Measurements from ENCODE around the gene GARIN5A.

GARIN5A gene

GRCh38 chr19:50467566-50467965, 9.1 kb downstream of the GARIN5A start:
- no peaks in the 10 kb centered on the region for H3K36me3 Mint-ChIP-seq (ENCODE audit: low read depth)
- peaks cover 8% of the 10 kb centered on the region for H3K27me3 Mint-ChIP-seq
- no peak overlapping the region for H3K4me3 Mint-ChIP-seq
- no peaks in the 10 kb centered on the region for H3K9me3 Mint-ChIP-seq
- DNase-seq, result no peak
- H3K27ac Mint-ChIP-seq, result no peak overlapping the region
- no peaks in the 10 kb centered on the region for H3K4me1 Mint-ChIP-seq (ENCODE audit: low read depth)

DNA sequence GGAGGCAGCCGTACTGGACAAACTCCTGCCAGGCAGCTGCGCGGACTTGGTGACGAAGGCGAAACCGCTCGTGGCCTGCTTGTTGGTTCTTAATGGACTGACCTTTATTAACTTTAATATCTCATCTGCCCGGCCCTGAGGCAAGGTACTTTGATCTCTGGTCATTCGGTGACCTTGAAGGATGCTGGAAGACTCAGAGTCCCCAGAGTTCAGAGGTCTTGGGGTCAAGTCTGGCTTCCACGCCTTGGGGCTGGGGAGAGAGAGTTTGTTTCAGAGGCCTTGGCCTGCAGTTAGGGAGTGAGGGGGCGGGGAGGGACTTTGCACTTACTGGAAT, 10.0 kb downstream of the GARIN5A start:
- H3K27ac Mint-ChIP-seq, result no peak overlapping the region
- H3K4me1 Mint-ChIP-seq (ENCODE audit: low read depth), result no peaks in the 10 kb centered on the region
- no peak for DNase-seq
- H3K36me3 Mint-ChIP-seq (ENCODE audit: low read depth), result no peaks in the 10 kb centered on the region
- no peaks in the 10 kb centered on the region for H3K9me3 Mint-ChIP-seq
- no peak overlapping the region for H3K4me3 Mint-ChIP-seq
- peaks cover 10% of the 10 kb centered on the region for H3K27me3 Mint-ChIP-seq

GRCh38 chr19:50465986-50466705, 10.5 kb downstream of the GARIN5A start:
- H3K27ac Mint-ChIP-seq, result no peak overlapping the region
- H3K36me3 Mint-ChIP-seq (ENCODE audit: low read depth), result no peaks in the 10 kb centered on the region
- no peak for DNase-seq

GRCh38 chr19:50465000-50465399, 11.6 kb downstream of the GARIN5A start:
- no peak overlapping the region for H3K27ac Mint-ChIP-seq
- no peaks in the 10 kb centered on the region for H3K9me3 Mint-ChIP-seq
- H3K27me3 Mint-ChIP-seq, result peaks cover 21% of the 10 kb centered on the region
- peaks cover 10% of the 10 kb centered on the region for H3K4me1 Mint-ChIP-seq (ENCODE audit: low read depth)
- H3K36me3 Mint-ChIP-seq (ENCODE audit: low read depth), result no peaks in the 10 kb centered on the region
- no peak for DNase-seq
- H3K4me3 Mint-ChIP-seq, result no peak overlapping the region

More at GRCh38 chr19:50465986-50466705, 10.5 kb downstream of the GARIN5A start:
- Mint-ChIP-seq H3K27me3 (peaks cover 15% of the 10 kb centered on the region), H3K4me1 (ENCODE audit: low read depth) (peaks cover 3% of the 10 kb centered on the region), H3K9me3 (no peaks in the 10 kb centered on the region), H3K4me3 (no peak overlapping the region)

- no peaks in the 10 kb centered on the region for H3K36me3 Mint-ChIP-seq (ENCODE audit: low read depth)
- H3K4me1 Mint-ChIP-seq (ENCODE audit: low read depth), result peaks cover 13% of the 10 kb centered on the region
- no peak for DNase-seq
- no peak overlapping the region for H3K27ac Mint-ChIP-seq
- no peaks in the 10 kb centered on the region for H3K9me3 Mint-ChIP-seq
- H3K27me3 Mint-ChIP-seq, result peaks cover 24% of the 10 kb centered on the region
- no peak overlapping the region for H3K4me3 Mint-ChIP-seq
Observed at GRCh38 chr19:50464348-50464747, 12.3 kb downstream of the GARIN5A start.

- Mint-ChIP-seq H3K27me3 (peaks cover 32% of the 10 kb centered on the region), H3K4me1 (ENCODE audit: low read depth) (peaks cover 13% of the 10 kb centered on the region), H3K9me3 (no peaks in the 10 kb centered on the region), H3K4me3 (no peak overlapping the region), H3K36me3 (ENCODE audit: low read depth) (no peaks in the 10 kb centered on the region), H3K27ac (no peak overlapping the region)
- DNase-seq, result no peak
Observed at GRCh38 chr19:50462970-50463369, 13.7 kb downstream of the GARIN5A start.

DNA sequence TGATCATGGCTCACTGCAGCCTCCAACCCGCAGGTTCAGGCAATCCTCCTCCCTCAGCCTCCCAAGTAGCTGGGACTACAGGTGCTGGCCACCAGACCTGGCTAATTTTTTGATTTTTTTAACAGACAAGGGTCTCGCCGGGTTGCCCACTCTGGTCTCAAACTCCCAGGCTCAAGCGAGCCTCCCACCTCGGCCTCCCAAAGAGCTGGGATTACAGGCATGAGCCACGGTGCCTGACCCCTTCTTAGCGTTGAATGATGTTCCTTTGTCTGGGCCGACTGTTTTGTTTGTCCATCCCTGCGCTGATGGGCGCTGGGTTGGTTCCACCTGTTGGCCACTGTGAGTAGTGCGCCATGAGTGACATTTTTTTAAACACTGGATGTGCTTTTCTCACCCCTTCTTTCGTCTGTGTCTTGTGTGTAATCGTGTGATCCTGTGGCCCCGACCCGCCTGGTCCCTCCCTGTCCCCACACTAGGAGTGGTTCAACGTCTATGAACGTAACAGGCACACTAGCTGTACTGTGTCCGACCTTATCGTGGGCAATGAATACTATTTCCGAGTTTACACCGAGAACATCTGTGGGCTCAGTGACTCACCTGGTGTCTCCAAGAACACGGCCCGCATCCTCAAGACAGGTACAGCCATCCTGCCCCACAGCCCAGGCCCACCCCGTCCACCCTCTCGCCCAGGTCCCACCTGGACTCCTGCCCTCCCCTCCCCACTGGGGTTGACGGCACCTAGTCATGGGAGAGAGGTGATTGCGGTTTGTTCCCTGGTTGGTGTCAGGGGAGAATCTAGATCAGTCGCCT, 15.4 kb downstream of the GARIN5A start:
- peaks cover 42% of the 10 kb centered on the region for H3K27me3 Mint-ChIP-seq
- no peaks in the 10 kb centered on the region for H3K36me3 Mint-ChIP-seq (ENCODE audit: low read depth)
- no peak overlapping the region for H3K4me3 Mint-ChIP-seq
- peaks cover 13% of the 10 kb centered on the region for H3K4me1 Mint-ChIP-seq (ENCODE audit: low read depth)
- no peaks in the 10 kb centered on the region for H3K9me3 Mint-ChIP-seq
- H3K27ac Mint-ChIP-seq, result no peak overlapping the region
- peak; percentile 73 for DNase-seq

- H3K27ac Mint-ChIP-seq, result no peak overlapping the region
- peak; percentile 41 for DNase-seq
- H3K9me3 Mint-ChIP-seq, result no peaks in the 10 kb centered on the region
- H3K27me3 Mint-ChIP-seq, result peaks cover 42% of the 10 kb centered on the region
- peak overlapping the region; percentile 18 for H3K4me3 Mint-ChIP-seq
- peaks cover 13% of the 10 kb centered on the region for H3K4me1 Mint-ChIP-seq (ENCODE audit: low read depth)
- no peaks in the 10 kb centered on the region for H3K36me3 Mint-ChIP-seq (ENCODE audit: low read depth)
Observed at GRCh38 chr19:50460161-50460765, 16.4 kb downstream of the GARIN5A start.

DNA sequence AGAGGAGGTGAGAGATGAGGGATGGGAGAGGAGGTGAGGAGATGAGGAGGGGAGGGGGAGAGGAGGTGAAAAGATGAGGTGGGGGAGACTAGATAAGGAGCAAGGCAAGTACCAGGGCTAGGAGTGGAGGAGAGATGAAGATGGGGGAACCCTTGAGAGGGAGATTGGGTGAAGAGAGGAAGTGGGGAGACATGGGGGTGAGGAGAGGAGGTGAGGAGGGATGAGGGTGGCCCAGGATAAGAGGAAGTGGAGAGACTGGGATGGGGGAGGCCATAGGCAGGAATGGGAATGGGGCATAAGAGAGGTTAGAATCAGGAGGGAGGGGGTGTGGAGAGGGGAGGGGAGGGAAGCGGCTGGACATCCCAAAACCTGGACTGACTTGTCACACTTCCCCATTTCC, 17.0 kb downstream of the GARIN5A start:
- peaks cover 13% of the 10 kb centered on the region for H3K4me1 Mint-ChIP-seq (ENCODE audit: low read depth)
- peaks cover 42% of the 10 kb centered on the region for H3K27me3 Mint-ChIP-seq
- H3K4me3 Mint-ChIP-seq, result peak overlapping the region; percentile 18
- H3K27ac Mint-ChIP-seq, result no peak overlapping the region
- DNase-seq, result no peak
- H3K9me3 Mint-ChIP-seq, result no peaks in the 10 kb centered on the region
- no peaks in the 10 kb centered on the region for H3K36me3 Mint-ChIP-seq (ENCODE audit: low read depth)

DNA sequence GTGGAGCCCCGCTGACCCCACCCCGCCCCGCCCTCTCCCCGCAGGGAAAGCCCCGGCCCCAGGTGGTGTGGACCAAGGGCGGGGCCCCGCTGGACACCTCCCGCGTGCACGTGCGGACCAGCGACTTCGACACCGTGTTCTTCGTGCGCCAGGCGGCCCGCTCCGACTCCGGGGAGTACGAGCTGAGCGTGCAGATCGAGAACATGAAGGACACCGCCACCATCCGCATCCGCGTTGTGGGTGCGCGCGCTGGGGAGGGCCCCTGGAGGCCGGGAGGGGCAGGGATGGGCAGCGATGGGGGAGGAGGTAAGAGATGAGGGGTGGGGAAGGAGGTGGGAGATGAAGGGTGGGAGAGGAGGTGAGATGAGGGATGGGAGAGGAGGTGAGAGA, 17.6 kb downstream of the GARIN5A start:
- Mint-ChIP-seq H3K4me1 (ENCODE audit: low read depth) (peaks cover 13% of the 10 kb centered on the region), H3K36me3 (ENCODE audit: low read depth) (no peaks in the 10 kb centered on the region), H3K27me3 (peaks cover 39% of the 10 kb centered on the region), H3K27ac (no peak overlapping the region), H3K4me3 (no peak overlapping the region), H3K9me3 (no peaks in the 10 kb centered on the region)
- no peak for DNase-seq

DNA sequence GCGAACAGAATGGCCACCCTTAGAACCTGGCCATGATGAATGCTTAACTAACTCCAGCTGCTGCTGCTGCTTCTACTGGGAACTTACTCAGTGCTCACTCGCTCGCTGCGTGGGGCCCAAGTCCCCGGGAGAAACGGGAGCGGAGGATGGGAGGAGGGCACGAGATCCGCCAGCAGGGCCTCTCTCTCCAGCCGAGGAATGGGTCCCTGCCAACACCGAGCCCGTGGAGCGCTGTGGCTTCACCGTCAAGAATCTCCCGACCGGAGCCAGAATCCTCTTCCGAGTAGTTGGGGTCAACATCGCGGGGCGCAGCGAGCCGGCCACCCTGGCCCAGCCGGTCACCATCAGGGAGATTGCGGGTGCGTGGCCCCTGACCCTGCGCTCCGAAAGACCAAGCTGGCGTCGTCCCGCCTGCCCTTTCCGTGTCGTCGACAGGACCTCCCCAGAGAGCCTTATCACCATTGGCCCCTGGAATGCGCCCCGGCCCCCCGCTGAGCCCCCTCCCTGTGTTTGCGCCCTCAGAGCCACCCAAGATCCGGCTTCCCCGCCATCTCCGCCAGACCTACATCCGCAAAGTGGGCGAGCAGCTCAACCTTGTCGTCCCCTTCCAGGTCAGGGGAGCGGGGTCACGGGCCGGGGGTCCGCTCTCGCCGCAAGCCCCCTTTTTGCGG, 18.1 kb downstream of the GARIN5A start:
- no peaks in the 10 kb centered on the region for H3K36me3 Mint-ChIP-seq (ENCODE audit: low read depth)
- H3K27me3 Mint-ChIP-seq, result peaks cover 39% of the 10 kb centered on the region
- H3K4me3 Mint-ChIP-seq, result no peak overlapping the region
- no peaks in the 10 kb centered on the region for H3K9me3 Mint-ChIP-seq
- no peak overlapping the region for H3K27ac Mint-ChIP-seq
- peaks cover 13% of the 10 kb centered on the region for H3K4me1 Mint-ChIP-seq (ENCODE audit: low read depth)
- DNase-seq, result no peak

DNA sequence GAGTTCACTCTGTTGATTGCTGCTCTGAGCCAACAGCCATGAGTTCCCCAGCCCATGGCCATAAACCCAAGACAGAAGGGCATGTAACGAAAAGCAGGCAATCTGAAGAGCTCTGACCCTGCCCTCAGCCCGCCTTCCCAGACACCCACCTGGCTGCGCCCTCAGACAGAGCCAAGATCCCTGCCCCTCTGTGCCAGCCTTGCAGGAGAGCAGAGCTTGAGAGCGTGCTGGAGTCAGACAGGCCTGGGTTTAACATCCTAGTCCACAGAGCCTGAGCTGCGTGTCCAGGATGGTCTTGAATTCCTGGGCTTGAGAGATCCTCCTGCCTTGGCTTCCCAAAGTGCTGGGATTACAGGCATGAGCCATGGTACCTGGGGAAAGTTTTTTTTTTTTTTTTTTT, 19.3 kb downstream of the GARIN5A start:
- Mint-ChIP-seq H3K27ac (no peak overlapping the region), H3K4me3 (no peak overlapping the region), H3K9me3 (no peaks in the 10 kb centered on the region), H3K27me3 (peaks cover 37% of the 10 kb centered on the region), H3K4me1 (ENCODE audit: low read depth) (peaks cover 13% of the 10 kb centered on the region), H3K36me3 (ENCODE audit: low read depth) (no peaks in the 10 kb centered on the region)
- no peak for DNase-seq

DNA sequence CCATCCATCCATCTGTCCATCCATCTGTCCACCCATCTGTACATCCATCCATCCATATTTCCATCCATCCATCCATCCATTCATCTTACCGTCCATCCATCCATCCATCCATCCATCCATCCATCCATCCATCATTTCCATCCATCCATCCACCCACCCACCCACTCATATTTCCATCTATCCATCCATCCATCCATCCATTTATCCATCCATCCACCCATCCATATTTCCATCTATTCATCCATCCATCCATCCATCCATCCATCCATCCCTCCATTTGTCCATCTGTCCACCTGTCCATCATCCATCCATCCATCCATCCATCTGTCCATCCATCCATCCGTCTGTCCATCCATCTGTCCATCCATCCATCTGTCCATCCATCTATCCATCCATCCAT, 20.7 kb downstream of the GARIN5A start:
- no peak overlapping the region for H3K27ac Mint-ChIP-seq
- no peaks in the 10 kb centered on the region for H3K36me3 Mint-ChIP-seq (ENCODE audit: low read depth)
- peaks cover 30% of the 10 kb centered on the region for H3K27me3 Mint-ChIP-seq
- no peaks in the 10 kb centered on the region for H3K9me3 Mint-ChIP-seq
- peaks cover 8% of the 10 kb centered on the region for H3K4me1 Mint-ChIP-seq (ENCODE audit: low read depth)
- DNase-seq, result no peak
- no peak overlapping the region for H3K4me3 Mint-ChIP-seq

DNA sequence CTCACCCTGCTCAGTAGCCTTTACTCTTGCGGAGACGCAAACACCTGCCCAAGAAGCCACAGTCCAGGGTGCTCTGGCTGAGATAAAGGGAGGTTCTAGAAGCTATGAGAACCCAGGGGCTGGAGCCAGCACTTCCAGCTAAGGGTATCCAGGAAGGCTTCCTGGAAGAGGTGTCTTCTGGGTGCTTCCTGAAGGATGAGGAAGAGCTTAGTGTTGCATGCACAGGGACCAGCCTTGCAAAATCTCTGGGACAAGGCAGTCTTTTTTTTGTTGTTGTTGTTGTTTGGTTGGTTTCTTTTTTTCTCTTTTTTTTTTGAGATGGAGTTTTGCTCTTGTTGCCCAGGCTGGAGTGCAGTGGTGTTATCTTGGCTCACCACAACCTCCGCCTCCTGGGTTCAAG, 23.4 kb downstream of the GARIN5A start:
- Mint-ChIP-seq H3K9me3 (no peaks in the 10 kb centered on the region), H3K4me3 (no peak overlapping the region), H3K4me1 (ENCODE audit: low read depth) (no peaks in the 10 kb centered on the region), H3K27me3 (peaks cover 24% of the 10 kb centered on the region), H3K36me3 (ENCODE audit: low read depth) (no peaks in the 10 kb centered on the region), H3K27ac (no peak overlapping the region)
- no peak for DNase-seq

DNA sequence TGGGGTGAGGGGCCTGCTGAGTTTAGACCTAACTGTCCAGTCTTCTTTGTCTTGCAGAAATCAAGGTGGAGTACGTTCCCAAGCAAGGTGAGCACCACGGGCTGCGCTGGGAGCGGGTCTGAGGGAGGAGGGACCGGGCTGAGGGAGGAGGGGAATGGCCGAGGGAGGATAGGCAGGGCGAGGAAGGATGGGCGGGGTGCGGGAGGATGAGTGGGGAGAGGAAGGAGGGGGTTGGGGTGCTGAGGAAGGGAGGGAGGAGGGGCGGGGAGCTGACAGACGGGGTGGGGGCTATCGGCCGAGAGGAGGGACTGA, 25.5 kb downstream of the GARIN5A start:
- no peak overlapping the region for H3K4me3 Mint-ChIP-seq
- no peak overlapping the region for H3K27ac Mint-ChIP-seq
- H3K4me1 Mint-ChIP-seq (ENCODE audit: low read depth), result no peaks in the 10 kb centered on the region

More for the DNA sequence above, 25.5 kb downstream of the GARIN5A start:
- Mint-ChIP-seq H3K36me3 (ENCODE audit: low read depth) (no peaks in the 10 kb centered on the region), H3K9me3 (no peaks in the 10 kb centered on the region), H3K27me3 (peaks cover 9% of the 10 kb centered on the region)
- DNase-seq, result no peak

Data from activated T-cell treated with anti-CD3 and anti-CD28 coated beads, Interleukin-2, amount 50 U/mL, for 24 hours (primary cell).